Measurements from ENCODE around the gene IL7R.
A peak's percentile ranks its signal among the peaks of the same experiment; 100 is the strongest.

The IL7R gene

GRCh38 chr5:35924950-35925722 is 68.4 kb downstream of the IL7R start:
- TF ChIP-seq CTCF (IDR thresholded peaks at IDR 0.05): peak; percentile 61
- DNase-seq: peak; percentile 73
- no peaks in the 10 kb centered on the region for H3K36me3 Mint-ChIP-seq (ENCODE audit: low read depth)
- H3K9me3 Mint-ChIP-seq: no peaks in the 10 kb centered on the region
- peak overlapping the region; percentile 59 for H3K4me3 Mint-ChIP-seq
- peaks cover 82% of the 10 kb centered on the region for H3K27me3 Mint-ChIP-seq (ENCODE audit: low read depth, poor library complexity)
- H3K4me1 Mint-ChIP-seq: peaks cover 4% of the 10 kb centered on the region
- H3K27ac Mint-ChIP-seq: no peak overlapping the region

GRCh38 chr5:35926389-35927051 is 69.8 kb downstream of the IL7R start:
- Mint-ChIP-seq H3K36me3 (ENCODE audit: low read depth) (no peaks in the 10 kb centered on the region), H3K27me3 (ENCODE audit: low read depth, poor library complexity) (peaks cover 78% of the 10 kb centered on the region), H3K4me3 (peak overlapping the region; percentile 12), H3K27ac (no peak overlapping the region), H3K9me3 (no peaks in the 10 kb centered on the region), H3K4me1 (peaks cover 4% of the 10 kb centered on the region)
- TF ChIP-seq CTCF (IDR thresholded peaks at IDR 0.05): peak; percentile 81
- DNase-seq: peak; percentile 66
